Loucy (cell line): ENCODE data around the gene WBP1L.

Source experiments
- CTCF ChIP-seq: fragments of 200-600 bp; sonication (generic); conservative IDR thresholded peaks from 2 replicates; pipeline ENCODE4 v1.5.1; 2014; ENCODE audit warnings: mild to moderate bottlenecking, antibody characterized with exemption, low read length
- EZH2phosphoT487 ChIP-seq: fragments of 200-600 bp; IDR thresholded peaks from 2 replicates; pipeline ENCODE4 v1.6.1; 2018; ENCODE audit warnings: antibody characterized with exemption, mild to moderate bottlenecking, moderate library complexity, borderline replicate concordance

DNA sequence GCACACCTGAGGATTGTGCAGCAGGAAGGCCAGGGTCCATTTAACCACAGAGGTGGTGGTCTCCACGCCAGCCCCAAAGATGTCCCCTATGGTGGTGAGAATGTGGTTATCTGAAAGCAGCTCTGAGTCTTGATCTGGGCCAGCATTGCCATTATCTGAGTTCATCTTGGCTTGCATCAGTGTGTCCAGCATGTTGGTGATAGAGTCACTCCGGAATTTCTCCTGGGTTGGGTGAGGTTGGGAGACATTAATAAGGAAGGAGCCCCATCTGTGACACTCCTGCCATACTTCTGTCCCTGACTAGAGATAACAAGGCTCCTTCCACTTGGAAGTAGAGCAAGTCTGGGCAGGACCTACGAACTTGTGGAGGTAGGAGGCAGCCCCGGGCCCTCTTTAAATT lies 89.2 kb downstream of the WBP1L start:
- TF ChIP-seq EZH2phosphoT487 (no peak), CTCF (no peak)
